ENCODE data around the gene MPZL1.

The MPZL1 gene

GRCh38 chr1:167751676-167752075 is 29.9 kb downstream of the MPZL1 start:
- DNase-seq, result no peak

- no peak for DNase-seq
Observed at GRCh38 chr1:167752219-167752985, 30.6 kb downstream of the MPZL1 start.

DNA sequence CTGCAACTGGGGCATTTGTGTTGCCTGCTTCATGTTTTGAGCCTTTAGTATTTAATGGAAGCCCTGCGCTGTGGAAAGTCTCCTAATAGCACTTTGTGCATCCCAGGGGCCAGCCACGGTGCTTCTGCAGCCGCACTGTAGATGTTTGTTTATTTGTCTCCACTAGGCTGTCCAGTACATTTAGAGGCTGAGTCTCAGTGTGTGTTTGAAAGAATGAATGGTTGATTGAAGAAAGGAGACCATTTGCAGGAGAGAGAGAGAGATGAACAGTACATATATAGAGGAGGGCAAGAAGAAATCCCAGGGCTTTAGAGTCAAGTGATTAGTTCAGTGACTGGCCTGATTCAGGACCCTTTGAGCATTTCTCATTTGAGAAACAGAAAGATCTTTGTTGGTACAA is 33.9 kb downstream of the MPZL1 start:
- DNase-seq, result no peak

GRCh38 chr1:167756730-167757405 is 35.1 kb downstream of the MPZL1 start:
- DNase-seq, result no peak

- no peak for DNase-seq
Observed at GRCh38 chr1:167757433-167758309, 35.9 kb downstream of the MPZL1 start.

DNA sequence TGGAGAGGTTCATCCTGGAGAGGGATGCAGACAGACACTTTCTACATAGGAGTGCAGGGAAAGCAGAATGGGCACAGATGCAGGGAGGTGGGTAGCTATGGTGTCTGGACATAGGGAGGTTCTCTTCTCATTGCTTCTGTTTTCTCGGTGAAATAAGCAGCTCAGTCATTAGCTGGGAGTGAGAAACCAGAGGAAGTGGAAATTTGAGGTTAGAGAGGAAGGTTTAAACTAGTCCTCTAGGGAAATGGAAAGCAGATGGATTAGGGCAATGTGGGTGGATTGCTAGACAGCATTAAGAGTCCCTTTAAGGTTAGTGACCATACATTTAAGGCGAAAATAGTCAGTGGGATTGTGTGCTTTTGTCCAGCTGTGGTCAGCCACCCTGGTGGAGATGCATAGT is 39.6 kb downstream of the MPZL1 start:
- DNase-seq, result no peak

- no peak for DNase-seq
Observed at GRCh38 chr1:167762061-167762746, 40.4 kb downstream of the MPZL1 start.

- DNase-seq, result no peak
Observed at GRCh38 chr1:167763525-167764220, 41.9 kb downstream of the MPZL1 start.

GRCh38 chr1:167764458-167765330 is 42.9 kb downstream of the MPZL1 start:
- no peak for DNase-seq

DNA sequence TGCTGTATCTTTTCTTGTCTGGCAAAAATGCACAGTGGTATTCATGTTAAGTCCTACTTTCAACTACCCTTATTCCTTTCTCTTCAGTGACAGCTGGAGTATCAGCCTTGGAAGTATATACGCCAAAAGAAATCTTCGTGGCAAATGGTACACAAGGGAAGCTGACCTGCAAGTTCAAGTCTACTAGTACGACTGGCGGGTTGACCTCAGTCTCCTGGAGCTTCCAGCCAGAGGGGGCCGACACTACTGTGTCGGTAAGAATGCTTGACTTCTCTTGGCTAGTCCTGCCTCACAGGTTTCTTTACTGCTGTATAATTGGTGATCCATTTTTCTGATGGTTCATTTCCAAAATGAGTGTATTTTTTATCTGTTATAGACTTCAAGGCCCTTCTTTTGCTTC is 43.7 kb downstream of the MPZL1 start:
- DNase-seq, result no peak

GRCh38 chr1:167766538-167766937 is 44.8 kb downstream of the MPZL1 start:
- DNase-seq, result no peak

GRCh38 chr1:167767761-167768160 is 46.0 kb downstream of the MPZL1 start:
- DNase-seq, result no peak

DNA sequence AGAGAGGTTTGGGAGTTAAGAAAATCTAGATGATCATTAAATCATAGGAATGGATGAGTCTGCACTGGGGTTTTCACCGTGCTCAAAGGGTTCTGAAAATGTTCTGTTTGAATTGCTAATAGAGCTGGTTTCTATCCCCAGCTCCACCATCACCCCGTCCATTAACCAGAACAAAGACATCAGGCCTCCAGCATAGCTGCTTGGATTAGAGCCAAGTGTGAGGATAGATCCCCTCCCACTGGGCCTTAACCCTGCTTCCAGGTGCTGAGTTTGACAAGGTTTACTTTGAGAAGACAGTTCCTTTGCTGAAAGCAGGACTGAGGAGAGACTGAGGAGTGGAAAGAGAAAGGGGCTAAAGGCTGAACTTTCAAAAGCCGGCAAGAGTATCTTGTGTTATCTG is 48.3 kb downstream of the MPZL1 start:
- DNase-seq, result no peak

GRCh38 chr1:167772436-167772835 is 50.7 kb downstream of the MPZL1 start:
- no peak for DNase-seq

- no peak for DNase-seq
Observed at GRCh38 chr1:167773516-167773915, 51.7 kb downstream of the MPZL1 start.

DNA sequence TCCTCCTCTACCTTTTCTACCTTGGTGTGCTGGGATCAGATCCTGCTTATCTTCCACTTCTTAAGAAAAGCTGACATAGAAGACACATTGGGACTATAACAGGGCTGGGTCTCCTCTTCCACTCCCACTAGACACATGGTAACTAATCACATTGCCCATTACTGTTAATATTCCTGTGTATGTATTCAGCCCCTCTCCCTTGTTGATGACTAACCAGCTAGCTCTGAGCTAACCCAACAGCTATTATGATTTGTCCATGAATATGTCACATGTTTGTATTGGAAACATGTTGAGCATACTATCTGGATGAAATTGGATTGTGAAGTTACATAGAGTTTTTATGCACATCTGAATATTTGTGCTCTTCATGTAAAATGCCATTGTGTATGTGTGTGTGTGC is 52.9 kb downstream of the MPZL1 start:
- DNase-seq, result no peak

GRCh38 chr1:167775178-167775577 is 53.4 kb downstream of the MPZL1 start:
- DNase-seq, result no peak

- DNase-seq, result no peak
Observed at GRCh38 chr1:167776151-167776550, 54.4 kb downstream of the MPZL1 start.

- no peak for DNase-seq
Observed at GRCh38 chr1:167776616-167777268, 55.0 kb downstream of the MPZL1 start.

- no peak for DNase-seq
Observed at GRCh38 chr1:167777269-167777650, 55.5 kb downstream of the MPZL1 start.

DNA sequence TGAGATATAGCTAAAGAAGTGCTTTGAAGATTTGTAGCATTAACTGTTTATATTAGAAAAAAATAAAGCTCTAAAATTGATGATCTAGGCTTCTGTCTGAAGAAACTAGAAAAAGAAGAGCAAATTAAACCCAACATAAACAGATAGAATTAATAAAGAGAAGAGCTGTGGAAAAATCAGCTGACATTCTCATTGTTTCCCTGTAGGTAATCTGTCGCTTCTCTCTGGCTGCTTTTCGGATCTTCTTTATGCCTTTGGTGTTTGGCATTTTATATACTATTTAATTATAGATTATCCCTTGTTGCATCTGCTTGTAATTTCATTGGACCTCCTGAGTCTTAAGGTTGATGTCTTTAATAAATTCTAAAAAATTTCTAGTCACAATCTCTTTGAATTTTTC is 59.8 kb downstream of the MPZL1 start:
- no peak for DNase-seq
